Upper lobe of right lung (tissue), 1 donor: ENCODE measurements around the gene GLS. TPM values are rescaled to one million over a fixed set of nuclear protein-coding genes. Genes with fewer than 3 reads are reported as not detected.
"Not testable (repeated sequence)": the region's sequence is repeated elsewhere in the genome, so short reads cannot be mapped to it uniquely, and the experiment has no call there.

ENCODE experiments used
- ATAC-seq: fragments of 200-7000 bp; cut with Tn5 transposase; one replicate; pipeline ENCODE4 v1.9.1; 2020; ENCODE audit warnings: mild to moderate bottlenecking, moderate library complexity
- DNase-seq: peaks from one replicate; pipeline ENCODE4 v3.0.0-alpha.2; 2020
- H3K27ac ChIP-seq: fragments of 200-600 bp; one replicate; pipeline ENCODE4 v1.8.0; 2022
- H3K27me3 ChIP-seq: fragments of 200-600 bp; one replicate; pipeline ENCODE4 v1.8.0; 2022; ENCODE audit warnings: mild to moderate bottlenecking
- H3K36me3 ChIP-seq: fragments of 200-600 bp; one replicate; pipeline ENCODE4 v1.8.0; 2022
- H3K4me1 ChIP-seq: fragments of 200-600 bp; one replicate; pipeline ENCODE4 v1.8.0; 2022
- H3K4me3 ChIP-seq: fragments of 200-600 bp; one replicate; pipeline ENCODE4 v1.8.0; 2022; ENCODE audit warnings: mild to moderate bottlenecking
- H3K9me3 ChIP-seq: fragments of 200-600 bp; one replicate; pipeline ENCODE4 v1.8.0; 2022
- CTCF ChIP-seq: fragments of 200-600 bp; IDR thresholded peaks from one replicate; pipeline ENCODE4 v1.8.0; 2022; ENCODE audit warnings: antibody characterized with exemption
- intact Hi-C: fragments of 100-400 bp; cut with DNase I; formaldehyde crosslinking; loops from one replicate; pipeline ENCODE4 v1.11.0; 2022
- total RNA-seq: library from RNA; stranded (reverse); fragmentation: NEBNext Ultra II Directional; extraction: Animal tissue kit (Norgen Biotek cat#: 25700); gene quantifications from one replicate; pipeline ENCODE4 v1.2.1, GENCODE V29; 2021
- donor health status: DM: no; HTN: yes; CAD: no; lungs with severe emphysema.

GLS gene
- total RNA-seq, 1 donor from 2014 or later = 209 TPM

- H3K27me3 ChIP-seq = no peaks in the 10 kb centered on the region
- peaks cover 100% of the 10 kb centered on the region for H3K36me3 ChIP-seq
- no peak for TF ChIP-seq CTCF
- DNase-seq (no peak), ATAC-seq (no peak)
- no peaks in the 10 kb centered on the region for H3K9me3 ChIP-seq
- intact Hi-C loops = loop anchor here (10.0 kb wide), 1 partner anchor 53 kb away; no protein-coding TSS in a partner anchor
- no peak overlapping the region for H3K27ac ChIP-seq
- H3K4me3 ChIP-seq = no peak overlapping the region
- H3K4me1 ChIP-seq = no peaks in the 10 kb centered on the region
Observed at GRCh38 chr2:190987938-190988337, 107.3 kb downstream of the GLS start.

- Histone ChIP-seq H3K27me3 (no peaks in the 10 kb centered on the region), H3K27ac (no peak overlapping the region), H3K9me3 (no peaks in the 10 kb centered on the region), H3K4me1 (no peaks in the 10 kb centered on the region), H3K4me3 (no peak overlapping the region), H3K36me3 (peaks cover 100% of the 10 kb centered on the region)
- intact Hi-C loops = loop anchor here (10.0 kb wide), 1 partner anchor 54 kb away; no protein-coding TSS in a partner anchor
- DNase-seq = no peak
- no peak for ATAC-seq
- TF ChIP-seq CTCF = no peak
Observed at GRCh38 chr2:190988910-190989309, 108.3 kb downstream of the GLS start.

GRCh38 chr2:190990132-190990531 lies 109.5 kb downstream of the GLS start:
- no peaks in the 10 kb centered on the region for H3K4me1 ChIP-seq
- H3K9me3 ChIP-seq = no peaks in the 10 kb centered on the region
- ATAC-seq (no peak), DNase-seq (no peak)
- peaks cover 100% of the 10 kb centered on the region for H3K36me3 ChIP-seq
- intact Hi-C loops = no loop called here
- H3K4me3 ChIP-seq = no peak overlapping the region
- no peak overlapping the region for H3K27ac ChIP-seq
- TF ChIP-seq CTCF = no peak
- no peaks in the 10 kb centered on the region for H3K27me3 ChIP-seq

- no peak for ATAC-seq
- Histone ChIP-seq H3K4me3 (no peak overlapping the region), H3K27ac (no peak overlapping the region), H3K4me1 (no peaks in the 10 kb centered on the region), H3K36me3 (peaks cover 100% of the 10 kb centered on the region), H3K27me3 (no peaks in the 10 kb centered on the region), H3K9me3 (no peaks in the 10 kb centered on the region)
- TF ChIP-seq CTCF = no peak
- no peak for DNase-seq
- intact Hi-C loops = no loop called here
Observed at GRCh38 chr2:190993292-190993643, 112.6 kb downstream of the GLS start.

GRCh38 chr2:190994148-190994547 lies 113.5 kb downstream of the GLS start:
- ATAC-seq = no peak

GRCh38 chr2:190995315-190995714 lies 114.7 kb downstream of the GLS start:
- intact Hi-C loops, H3K9me3 ChIP-seq, ATAC-seq, DNase-seq, H3K27ac ChIP-seq, H3K4me1 ChIP-seq, H3K4me3 ChIP-seq, H3K27me3 ChIP-seq: not testable (repeated sequence)
- peaks cover 100% of the 10 kb centered on the region for H3K36me3 ChIP-seq

More at GRCh38 chr2:190994148-190994547, 113.5 kb downstream of the GLS start:
- H3K9me3 ChIP-seq = no peaks in the 10 kb centered on the region
- no peaks in the 10 kb centered on the region for H3K27me3 ChIP-seq
- no peak for TF ChIP-seq CTCF
- peaks cover 100% of the 10 kb centered on the region for H3K36me3 ChIP-seq
- H3K4me3 ChIP-seq = no peak overlapping the region
- DNase-seq = no peak
- H3K4me1 ChIP-seq = no peaks in the 10 kb centered on the region
- intact Hi-C loops = no loop called here
- H3K27ac ChIP-seq = no peak overlapping the region
